Psoas muscle (tissue), 8 donors: Measurements from ENCODE around the gene CDC42SE2. TPM values are rescaled to one million over a fixed set of nuclear protein-coding genes. Genes with fewer than 3 reads are reported as not detected.
A peak's percentile ranks its signal among the peaks of the same experiment; 100 is the strongest.
"Not testable (repeated sequence)": the region's sequence is repeated elsewhere in the genome, so short reads cannot be mapped to it uniquely, and the experiment has no call there.

Source experiments
- ATAC-seq, 4 donors: fragments of 200-7000 bp; cut with Tn5 transposase; one replicate each; pipeline ENCODE4 v1.9.1; 2020; ENCODE audit warnings: moderate library complexity in 3 of 4, mild to moderate bottlenecking in 2 of 4
- DNase-seq, 2 donors: peaks; one replicate each; pipeline ENCODE4 v3.0.0-alpha.2; 2020
- H3K27ac ChIP-seq: fragments of 200-600 bp; one replicate; pipeline ENCODE4 v1.8.0; 2022
- H3K27me3 ChIP-seq, 3 donors: fragments of 200-600 bp in 1 of 3; one replicate each; pipeline versions ENCODE4 v1.6.1 to v1.8.0; 2013 to 2022; ENCODE audit warnings: low read length in 2 of 3, mild to moderate bottlenecking in 2 of 3, moderate library complexity in 1 of 3; ENCODE audit not compliant: insufficient read depth in 3 of 3
- H3K36me3 ChIP-seq, 2 donors: fragments of 200-600 bp in 1 of 2; one replicate each; pipeline versions ENCODE4 v1.6.1 to v1.8.0; 2013 to 2022; ENCODE audit warnings: low read depth in 1 of 2, mild to moderate bottlenecking in 1 of 2, moderate library complexity in 1 of 2; ENCODE audit not compliant: insufficient read depth in 1 of 2
- H3K4me1 ChIP-seq: fragments of 200-600 bp; one replicate; pipeline ENCODE4 v1.8.0; 2022
- H3K4me3 ChIP-seq: fragments of 200-600 bp; one replicate; pipeline ENCODE4 v1.8.0; 2022; ENCODE audit warnings: mild to moderate bottlenecking
- H3K9me3 ChIP-seq: fragments of 200-600 bp; one replicate; pipeline ENCODE4 v1.8.0; 2022
- CTCF ChIP-seq: fragments of 200-600 bp; IDR thresholded peaks from one replicate; pipeline ENCODE4 v1.8.0; 2022; ENCODE audit warnings: antibody characterized with exemption
- WGBS, 3 donors: extraction: QIAGEN DNeasy Blood & Tissue Kit; methylation state at CpG; one replicate each; pipeline versions ENCODE4 v1.1.6 to v1.1.7; 2013; 5-methylcytosine and 5-hydroxymethylcytosine counted together
- intact Hi-C, 2 donors: fragments of 100-400 bp; cut with DNase I; formaldehyde crosslinking; loops; one replicate each; pipeline versions ENCODE4 v1.11.0 to v1.14.2; 2022
- polyA plus RNA-seq, 3 donors: library from polyadenylated mRNA; stranded (reverse); fragments of 200-250 nt; gene quantifications; one replicate each; pipeline ENCODE4 v1.2.3, GENCODE V29; 2013
- total RNA-seq, 4 donors: library from RNA; stranded (reverse); fragmentation: NEBNext Ultra II Directional in 2 of 4; extraction: Animal tissue kit (Norgen Biotek cat#: 25700) in 2 of 4; gene quantifications; one replicate each; pipeline versions ENCODE4 v1.2.1 to v1.2.4, GENCODE V29; 2021 to 2023
- donor health status: healthy with polysubstance abuse.
- donor health status: DM: no; HTN: no; CAD: no; lungs with moderate emphysema.
- donor health status: Bipolar disorder and iron deficiency.
- donor health status: healthy.
- donor health status: DM: yes; HTN: yes; CAD: no.
- donor health status: DM: no; HTN: no; CAD: no.
- donor health status: DM: no; HTN: no; CAD: no.
- donor health status: DM: yes; HTN: yes; CAD: no.

The CDC42SE2 gene
- total and polyA plus RNA-seq, 7 donors = 8.5 to 39.2 (median 10.5) TPM

- no peak overlapping the region for H3K27ac ChIP-seq
- ATAC-seq (peak in 1 of 4 donors; percentile 56), DNase-seq (no peak)
- 74 to 78% (median 76%) methylated on average over 1 of the region's 1 CpG for WGBS, 3 donors
- intact Hi-C loops = no loop called here
- H3K4me3 ChIP-seq = no peak overlapping the region
- TF ChIP-seq CTCF = no peak
- H3K27me3 ChIP-seq = no peaks in the 10 kb centered on the region
- H3K36me3 ChIP-seq = no peaks in the 10 kb centered on the region
- peaks cover 3% of the 10 kb centered on the region for H3K9me3 ChIP-seq
- peaks cover 9% of the 10 kb centered on the region for H3K4me1 ChIP-seq
Measured at GRCh38 chr5:131303537-131303936, 39.7 kb downstream of the CDC42SE2 start.

- Histone ChIP-seq H3K4me1 (peaks cover 9% of the 10 kb centered on the region), H3K27me3 (no peaks in the 10 kb centered on the region), H3K27ac (no peak overlapping the region), H3K4me3 (no peak overlapping the region), H3K36me3 (no peaks in the 10 kb centered on the region), H3K9me3 (peaks cover 3% of the 10 kb centered on the region)
- ATAC-seq (no peak), DNase-seq (no peak)
- intact Hi-C loops = no loop called here
- no peak for TF ChIP-seq CTCF
- WGBS, 3 donors = 64 to 84% (median 66%) methylated on average over 2 of the region's 2 CpGs
Measured at GRCh38 chr5:131304414-131304813, 40.6 kb downstream of the CDC42SE2 start.

- 92 to 96% (median 95%) methylated on average over 2 of the region's 2 CpGs for WGBS, 3 donors
- no peaks in the 10 kb centered on the region for H3K27me3 ChIP-seq
- DNase-seq = no peak
- no peak for TF ChIP-seq CTCF
- no peaks in the 10 kb centered on the region for H3K36me3 ChIP-seq
- peaks cover 9% of the 10 kb centered on the region for H3K4me1 ChIP-seq
- intact Hi-C loops = no loop called here
- no peak overlapping the region for H3K4me3 ChIP-seq
- no peak overlapping the region for H3K27ac ChIP-seq
- ATAC-seq = no peak
- H3K9me3 ChIP-seq = peaks cover 3% of the 10 kb centered on the region
Measured at GRCh38 chr5:131305138-131305689, 41.4 kb downstream of the CDC42SE2 start.

GRCh38 chr5:131305906-131306305 lies 42.1 kb downstream of the CDC42SE2 start:
- 89 to 92% (median 90%) methylated on average over 2 of the region's 2 CpGs for WGBS, 3 donors
- no peak overlapping the region for H3K27ac ChIP-seq
- intact Hi-C loops = no loop called here
- no peaks in the 10 kb centered on the region for H3K27me3 ChIP-seq
- H3K4me3 ChIP-seq = no peak overlapping the region
- peaks cover 3% of the 10 kb centered on the region for H3K9me3 ChIP-seq
- ATAC-seq = no peak
- no peak for DNase-seq
- H3K36me3 ChIP-seq = no peaks in the 10 kb centered on the region
- TF ChIP-seq CTCF = no peak
- H3K4me1 ChIP-seq = peaks cover 9% of the 10 kb centered on the region

GRCh38 chr5:131312235-131312772 lies 48.5 kb downstream of the CDC42SE2 start:
- H3K4me1 ChIP-seq, H3K36me3 ChIP-seq, H3K9me3 ChIP-seq, H3K4me3 ChIP-seq, DNase-seq, H3K27me3 ChIP-seq, intact Hi-C loops, H3K27ac ChIP-seq, ATAC-seq: not testable (repeated sequence)
- 92 to 96% (median 93%) methylated on average over 13 to 16 of the region's 16 CpGs for WGBS, 3 donors
